AG04450 (cell line): ENCODE results near the gene MED13. TPM values are rescaled to one million over a fixed set of nuclear protein-coding genes. Genes with fewer than 3 reads are reported as not detected.

ENCODE experiments used
- CTCF ChIA-PET: fragments of 300-600, 350-600 bp; formaldehyde crosslinking; extraction: SDS; loops from one replicate; lab custom pipeline; 2022; ENCODE audit warnings: antibody characterized with exemption, inconsistent platforms; lab: Charles Lee
- POLR2A ChIA-PET: fragments of 350-600 bp; formaldehyde crosslinking; extraction: SDS; loops from one replicate; lab custom pipeline; 2021; ENCODE audit warnings: antibody characterized with exemption, inconsistent platforms; lab: Yijun Ruan, JAX
- DNase-seq: peaks from one replicate; pipeline ENCODE4 v3.0.0-alpha.2; 2011; ENCODE audit warnings: low read depth, low spot score
- H3K27ac ChIP-seq: one replicate; pipeline ENCODE4 v1.5.1; 2012; ENCODE audit warnings: low read depth, low read length, control low read depth
- H3K27me3 ChIP-seq: one replicate; pipeline ENCODE4 v1.6.0; 2012; ENCODE audit warnings: low read length; ENCODE audit not compliant: control insufficient read depth, insufficient read depth
- H3K4me3 ChIP-seq: 2 replicates; pipeline ENCODE4 v1.5.1; 2011; ENCODE audit warnings: mild to moderate bottlenecking, low read depth, low read length, control low read depth
- H3K9me3 ChIP-seq: 2 replicates; pipeline ENCODE4 v1.5.1; 2012; ENCODE audit warnings: low read length; ENCODE audit not compliant: control insufficient read depth, insufficient read depth
- CTCF ChIP-seq: IDR thresholded peaks from 2 replicates; pipeline ENCODE4 v1.5.1; 2011; ENCODE audit warnings: low read depth, low read length, control low read depth, inconsistent platforms
- polyA plus RNA-seq: library from polyadenylated mRNA; depleted of rRNA; stranded (reverse); fragments of >200 nt; gene quantifications from 2 replicates; pipeline ENCODE4 v1.2.3, GENCODE V29; 2011

Gene MED13
- polyA plus RNA-seq, 1 experiment = 35.2 TPM

DNA sequence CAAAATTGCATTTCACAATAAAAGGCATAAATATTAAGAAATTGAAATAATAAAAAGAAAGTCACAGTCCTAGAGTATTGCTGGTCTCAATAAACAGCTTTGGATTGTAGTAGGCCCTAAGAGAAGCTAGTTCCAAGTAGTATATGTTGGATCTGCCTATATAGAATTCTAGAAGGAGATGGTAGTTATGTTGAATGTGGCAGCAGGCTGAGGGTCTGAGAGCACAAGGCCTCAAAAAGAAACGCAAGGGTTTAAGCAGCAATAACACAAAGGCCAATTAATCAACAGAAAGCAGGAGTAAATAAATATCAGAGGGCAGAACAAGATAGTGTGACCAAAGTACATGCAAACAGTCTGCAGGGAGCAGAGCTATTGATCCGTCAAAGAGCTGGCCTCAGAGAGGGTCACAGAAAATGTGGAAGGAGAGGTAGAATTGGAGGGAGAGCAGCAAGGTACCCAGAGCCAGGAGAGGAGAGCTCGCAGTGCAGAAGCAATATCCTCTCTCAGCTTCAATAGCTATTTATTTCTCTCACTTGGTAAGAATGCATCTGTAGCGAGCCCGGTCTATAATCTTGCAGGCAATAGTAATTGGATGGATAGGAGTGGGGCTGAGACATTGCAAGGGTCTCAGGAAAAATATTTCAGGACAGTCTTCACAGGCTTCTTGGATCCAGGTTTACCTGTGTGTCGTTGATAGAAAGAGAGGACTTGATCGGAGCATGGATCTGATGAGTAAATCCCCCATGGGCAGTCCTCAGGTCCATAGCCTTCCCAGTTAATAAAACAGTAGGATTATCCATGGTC is 25.1 kb upstream of the MED13 start:
- H3K4me3 ChIP-seq = no peak overlapping the region
- DNase-seq = no peak
- TF ChIP-seq CTCF = no peak
- ChIA-PET CTCF (interaction anchor here (0.7 kb wide), 1 partner anchor 25 kb away, joined by 3 read pairs; no protein-coding TSS in a partner anchor), POLR2A (no interaction called here)
- no peaks in the 10 kb centered on the region for H3K9me3 ChIP-seq
- H3K27me3 ChIP-seq = no peaks in the 10 kb centered on the region
- no peak overlapping the region for H3K27ac ChIP-seq

DNA sequence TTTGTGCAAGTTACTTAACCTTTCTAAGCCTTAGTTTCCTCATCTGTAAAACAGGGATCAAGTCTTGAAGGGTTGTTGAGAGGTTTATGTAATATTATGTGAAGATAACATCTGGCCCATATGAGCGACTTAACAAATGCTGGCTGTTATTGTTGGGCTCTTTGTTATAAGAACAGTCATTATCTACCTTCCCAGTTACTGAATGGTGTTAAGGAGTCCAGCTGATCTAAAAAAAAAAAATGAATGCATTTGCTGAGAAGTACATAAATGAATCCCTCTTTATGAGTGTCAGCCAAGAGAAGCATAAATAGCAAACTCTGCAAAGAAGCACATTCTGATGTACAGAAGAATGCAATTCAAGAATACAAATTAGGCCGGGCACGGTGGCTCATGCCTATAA is 24.3 kb upstream of the MED13 start:
- no peak for DNase-seq
- Histone ChIP-seq H3K27ac (no peak overlapping the region), H3K27me3 (no peaks in the 10 kb centered on the region), H3K9me3 (no peaks in the 10 kb centered on the region), H3K4me3 (no peak overlapping the region)
- ChIA-PET POLR2A (no interaction called here), CTCF (no interaction called here)
- no peak for TF ChIP-seq CTCF

GRCh38 chr17:62086737-62087136 is 21.7 kb upstream of the MED13 start:
- POLR2A ChIA-PET = no interaction called here
- TF ChIP-seq CTCF = no peak
- Histone ChIP-seq H3K9me3 (no peaks in the 10 kb centered on the region), H3K27me3 (no peaks in the 10 kb centered on the region), H3K27ac (no peak overlapping the region), H3K4me3 (no peak overlapping the region)
- CTCF ChIA-PET = interaction anchor here (0.6 kb wide), 1 partner anchor 395 kb away, joined by 3 read pairs; no protein-coding TSS in a partner anchor
- DNase-seq = no peak

- no peak overlapping the region for H3K4me3 ChIP-seq
- DNase-seq = no peak
- H3K27me3 ChIP-seq = no peaks in the 10 kb centered on the region
- CTCF ChIA-PET = interaction anchor here (0.5 to 0.6 kb wide), 2 partner anchors 143 to 396 kb away, joined by 3 read pairs; no protein-coding TSS in a partner anchor
- no peak overlapping the region for H3K27ac ChIP-seq
- no peaks in the 10 kb centered on the region for H3K9me3 ChIP-seq
- POLR2A ChIA-PET = no interaction called here
- no peak for TF ChIP-seq CTCF
Measured at GRCh38 chr17:62085511-62086408, 20.7 kb upstream of the MED13 start.

DNA sequence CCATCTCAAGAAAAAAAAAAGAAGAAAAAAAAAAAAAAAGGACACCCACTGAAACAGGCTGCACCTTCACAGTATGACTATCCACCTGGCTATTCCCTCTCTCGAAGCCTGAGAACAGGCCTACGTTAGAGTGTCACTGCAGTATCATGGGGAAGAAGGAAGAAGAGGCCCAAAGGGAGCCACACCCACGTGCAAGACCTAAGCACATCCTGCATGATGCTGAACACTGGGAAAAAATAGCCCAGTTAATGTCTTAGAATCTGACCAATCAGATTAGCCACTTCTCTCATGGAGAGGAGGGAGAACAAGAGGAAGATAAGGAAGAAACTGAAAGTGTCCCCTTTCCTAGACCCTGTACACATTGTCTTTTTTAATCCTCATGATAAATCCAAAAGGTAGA is 19.5 kb upstream of the MED13 start:
- no peak for TF ChIP-seq CTCF
- POLR2A ChIA-PET = no interaction called here
- Histone ChIP-seq H3K4me3 (no peak overlapping the region), H3K27me3 (peaks cover 3% of the 10 kb centered on the region), H3K27ac (no peak overlapping the region), H3K9me3 (no peaks in the 10 kb centered on the region)
- DNase-seq = no peak
- CTCF ChIA-PET = interaction anchor here (0.7 kb wide), 1 partner anchor 13 kb away, joined by 5 read pairs; no protein-coding TSS in a partner anchor
